Right lobe of liver (tissue), 6 donors: ENCODE data around the gene MLX. TPM values are rescaled to one million over a fixed set of nuclear protein-coding genes. Genes with fewer than 3 reads are reported as not detected.

Source experiments
- ATAC-seq, 4 donors: fragments of 200-7000 bp; cut with Tn5 transposase; one replicate each; pipeline ENCODE4 v1.9.1; 2020; ENCODE audit warnings: mild to moderate bottlenecking in 4 of 4, moderate library complexity in 4 of 4
- DNase-seq, 3 donors: peaks; one replicate each; pipeline ENCODE4 v3.0.0-alpha.2; 2020
- H3K27ac ChIP-seq, 3 donors: fragments of 200-600 bp; one replicate each; pipeline ENCODE4 v1.8.0; 2022
- H3K27me3 ChIP-seq, 2 donors: fragments of 200-600 bp; one replicate each; pipeline ENCODE4 v1.8.0; 2022
- H3K36me3 ChIP-seq, 4 donors: fragments of 200-600 bp; sonication (generic) in 1 of 4; one replicate each; pipeline versions ENCODE4 v1.5.1 to v1.8.0; 2017 to 2022; ENCODE audit warnings: control low read depth in 1 of 4
- H3K4me1 ChIP-seq, 4 donors: fragments of 200-600 bp; sonication (generic) in 1 of 4; one replicate each; pipeline versions ENCODE4 v1.5.1 to v1.8.0; 2017 to 2022; ENCODE audit warnings: control low read depth in 1 of 4
- H3K4me3 ChIP-seq, 3 donors: fragments of 200-600 bp; one replicate each; pipeline ENCODE4 v1.8.0; 2022
- H3K9me3 ChIP-seq, 4 donors: fragments of 200-600 bp; sonication (generic) in 1 of 4; one replicate each; pipeline versions ENCODE4 v1.5.1 to v1.8.0; 2017 to 2022; ENCODE audit warnings: control low read depth in 1 of 4
- POLR2A ChIP-seq: fragments of 450-650 bp; IDR thresholded peaks from one replicate; pipeline ENCODE4 v1.6.1; 2017; ENCODE audit warnings: antibody characterized with exemption, mild to moderate bottlenecking
- WGBS: methylation state at CpG from one replicate; pipeline ENCODE4 v1.1.6; 2018; ENCODE audit warnings: low coverage, low lambda C conversion rate; ENCODE audit not compliant: insufficient coverage; ENCODE audit errors: missing lambda C conversion rate; 5-methylcytosine and 5-hydroxymethylcytosine counted together
- intact Hi-C, 2 donors: fragments of 100-400 bp; cut with DNase I; formaldehyde crosslinking; loops; one replicate each; pipeline versions ENCODE4 v1.11.2 to v1.14.1; 2022
- total RNA-seq, 6 experiments: library from RNA; depleted of rRNA in 2 of 6; stranded (reverse); fragments of >200 nt in 2 of 6; fragmentation: NEBNext Ultra II Directional in 3 of 6; extraction: Animal tissue kit (Norgen Biotek cat#: 25700) in 3 of 6; gene quantifications; one replicate each; pipeline versions ENCODE4 v1.1.0 to v1.2.4, GENCODE V29; 2016 to 2023
- TF ChIP-seq, protein P1 (sequence below), 4 donors: fragments of 200-600 bp in 3 of 4; fragments of 450-650 bp in 1 of 4; IDR thresholded peaks; one replicate each; pipeline versions ENCODE4 v1.5.1 to v1.8.0; 2016 to 2022; ENCODE audit warnings: antibody characterized with exemption in 4 of 4, mild to moderate bottlenecking in 2 of 4
- donor health status: DM: no; HTN: yes; CAD: no.
- donor health status: DM: no; HTN: no; CAD: no.
- donor health status: DM: no; HTN: no; CAD: no.
- donor health status: DM: no; HTN: yes; CAD: no.
- donor health status: DM: no; HTN: yes; CAD: no.

MLX gene
- total RNA-seq, 6 experiments from 2014 or later, result 34.5 to 46.2 (median 35.2) TPM

DNA sequence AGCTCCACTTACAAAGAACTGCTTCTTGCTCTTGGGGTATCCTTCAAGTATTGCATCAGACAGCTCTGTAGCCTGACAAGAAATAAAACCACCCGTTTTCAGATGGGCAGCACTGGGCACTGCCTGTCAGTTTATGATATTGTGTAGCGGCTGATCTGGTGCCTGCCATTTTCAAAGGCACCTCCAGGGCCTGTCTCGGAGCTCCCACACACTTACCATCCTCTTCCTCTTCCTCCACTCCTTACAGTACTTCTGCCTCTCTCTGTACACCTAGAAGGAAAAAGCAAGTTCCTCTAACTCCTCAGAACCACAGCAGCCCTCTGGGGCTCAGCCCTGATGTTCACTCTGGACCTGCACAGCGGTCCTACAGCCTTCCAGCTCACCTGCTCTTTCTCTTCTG, 6.2 kb downstream of the MLX start:
- TF ChIP-seq POLR2A, result no peak
- TF ChIP-seq, protein P1, sequence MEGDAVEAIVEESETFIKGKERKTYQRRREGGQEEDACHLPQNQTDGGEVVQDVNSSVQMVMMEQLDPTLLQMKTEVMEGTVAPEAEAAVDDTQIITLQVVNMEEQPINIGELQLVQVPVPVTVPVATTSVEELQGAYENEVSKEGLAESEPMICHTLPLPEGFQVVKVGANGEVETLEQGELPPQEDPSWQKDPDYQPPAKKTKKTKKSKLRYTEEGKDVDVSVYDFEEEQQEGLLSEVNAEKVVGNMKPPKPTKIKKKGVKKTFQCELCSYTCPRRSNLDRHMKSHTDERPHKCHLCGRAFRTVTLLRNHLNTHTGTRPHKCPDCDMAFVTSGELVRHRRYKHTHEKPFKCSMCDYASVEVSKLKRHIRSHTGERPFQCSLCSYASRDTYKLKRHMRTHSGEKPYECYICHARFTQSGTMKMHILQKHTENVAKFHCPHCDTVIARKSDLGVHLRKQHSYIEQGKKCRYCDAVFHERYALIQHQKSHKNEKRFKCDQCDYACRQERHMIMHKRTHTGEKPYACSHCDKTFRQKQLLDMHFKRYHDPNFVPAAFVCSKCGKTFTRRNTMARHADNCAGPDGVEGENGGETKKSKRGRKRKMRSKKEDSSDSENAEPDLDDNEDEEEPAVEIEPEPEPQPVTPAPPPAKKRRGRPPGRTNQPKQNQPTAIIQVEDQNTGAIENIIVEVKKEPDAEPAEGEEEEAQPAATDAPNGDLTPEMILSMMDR (IDR thresholded peaks at IDR 0.05), result no peak
- no peak overlapping the region for H3K4me3 ChIP-seq
- no peaks in the 10 kb centered on the region for H3K27me3 ChIP-seq
- 63% methylated on average over 3 of the region's 4 CpGs for WGBS
- ATAC-seq, result no peak
- no peak overlapping the region for H3K27ac ChIP-seq
- H3K36me3 ChIP-seq, result peaks cover 11 to 57% (median 28%) of the 10 kb centered on the region in 4 donors
- H3K4me1 ChIP-seq, result peaks cover 0 to 36% (median 10%) of the 10 kb centered on the region in 4 donors
- DNase-seq, result no peak
- H3K9me3 ChIP-seq, result no peaks in the 10 kb centered on the region
- intact Hi-C loops, result no loop called here

DNA sequence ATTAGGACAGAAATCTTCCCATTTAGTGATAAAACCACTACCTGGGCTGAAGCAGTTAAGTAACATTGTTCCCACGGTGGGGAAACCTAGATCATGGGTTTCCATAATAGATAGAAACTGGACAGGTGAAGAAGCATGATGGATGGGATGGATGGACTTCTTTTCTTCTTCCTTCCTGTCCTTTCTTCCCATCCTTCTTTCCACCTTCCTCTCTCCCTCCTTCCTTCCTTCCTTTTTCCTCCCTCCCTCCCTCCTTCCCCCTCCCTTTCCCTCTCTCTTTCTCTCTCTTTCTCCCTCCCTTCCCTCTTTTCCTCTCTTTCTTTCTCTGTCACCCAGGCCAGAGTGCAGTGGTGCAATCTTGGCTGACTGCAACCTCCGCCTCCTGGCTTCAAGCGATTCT, 7.6 kb downstream of the MLX start:
- intact Hi-C loops, result no loop called here
- Histone ChIP-seq H3K4me1 (peaks cover 0 to 34% (median 12%) of the 10 kb centered on the region in 4 donors), H3K36me3 (peaks cover 11 to 46% (median 22%) of the 10 kb centered on the region in 4 donors), H3K9me3 (no peaks in the 10 kb centered on the region), H3K27me3 (no peaks in the 10 kb centered on the region), H3K4me3 (no peak overlapping the region), H3K27ac (no peak overlapping the region)
- WGBS, result 80% methylated on average over 3 of the region's 3 CpGs
- DNase-seq (no peak), ATAC-seq (no peak)
- no peak for TF ChIP-seq POLR2A
- TF ChIP-seq, protein P1 (IDR thresholded peaks at IDR 0.05), result no peak

DNA sequence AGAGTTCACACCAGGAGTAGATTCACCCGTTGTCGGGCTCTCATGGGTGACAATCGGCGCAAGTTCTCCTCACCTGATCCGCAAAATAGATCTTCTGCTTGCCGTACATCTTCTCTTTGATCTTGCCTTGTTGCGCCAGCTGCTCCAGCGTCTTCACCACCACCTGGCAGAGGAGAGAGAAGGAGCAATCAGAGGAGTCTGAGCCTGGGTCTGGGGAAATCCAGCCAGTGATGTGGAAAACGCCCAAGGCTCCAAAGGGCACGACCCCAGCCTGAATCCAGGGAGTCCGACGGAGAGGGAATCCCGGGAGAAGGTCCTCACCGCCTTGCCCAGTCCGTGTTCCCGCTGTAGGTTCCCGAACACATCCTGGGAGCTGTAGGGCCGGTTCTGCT, 10.2 kb downstream of the MLX start:
- peak overlapping the region; percentile 67 to 90 (median 80) for H3K4me3 ChIP-seq
- H3K4me1 ChIP-seq, result peaks cover 0 to 17% (median 8%) of the 10 kb centered on the region in 4 donors
- no peak for DNase-seq
- H3K36me3 ChIP-seq, result peaks cover 11 to 38% (median 22%) of the 10 kb centered on the region in 4 donors
- no peak overlapping the region for H3K27ac ChIP-seq
- intact Hi-C loops, result no loop called here
- 23% methylated on average over 6 of the region's 18 CpGs for WGBS
- peak in 1 of 4 donors; percentile 4 for ATAC-seq
- H3K9me3 ChIP-seq, result no peaks in the 10 kb centered on the region
- H3K27me3 ChIP-seq, result no peaks in the 10 kb centered on the region
- no peak for TF ChIP-seq POLR2A
- TF ChIP-seq, protein P1 (IDR thresholded peaks at IDR 0.05), result no peak

DNA sequence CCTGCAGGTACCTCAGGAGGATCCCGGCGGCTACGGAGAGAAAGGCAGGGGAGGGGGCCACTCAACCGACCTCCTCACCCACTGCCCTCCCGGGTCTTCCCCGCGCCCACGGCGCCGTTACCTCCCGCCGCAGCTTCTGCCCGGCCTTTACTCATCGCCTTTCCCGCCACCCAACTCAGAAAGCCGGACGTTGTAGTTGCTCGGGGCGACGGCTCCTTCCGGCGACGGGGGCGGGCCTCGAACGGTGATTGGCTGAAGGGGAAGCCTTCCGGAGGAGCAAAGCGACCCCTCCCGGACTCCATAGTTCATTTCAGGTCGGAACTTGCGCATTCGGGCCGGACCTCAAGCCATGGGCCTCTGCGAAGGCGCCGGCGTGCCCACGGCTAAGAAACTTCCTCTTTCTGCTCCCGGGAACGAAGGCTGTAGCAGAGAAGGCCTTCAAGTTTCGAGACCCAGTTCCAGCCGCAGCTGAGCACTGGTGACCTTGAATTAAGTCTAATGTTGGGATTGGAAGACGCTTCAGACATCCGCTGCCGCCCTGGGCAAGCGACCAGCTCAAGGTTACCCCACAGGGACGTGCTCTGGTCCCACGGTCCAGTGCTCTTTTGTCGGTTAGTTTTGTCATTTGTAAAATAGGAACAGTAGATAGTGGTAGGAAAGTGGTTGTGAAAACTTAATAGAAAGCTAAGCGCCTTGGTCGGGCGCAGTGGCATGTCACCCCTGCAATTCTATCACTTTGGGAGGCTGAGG, 10.8 kb downstream of the MLX start, which contains the start of gene PSMC3IP:
Gene PSMC3IP, minus strand, starts transcription at position 198 of the 750 bp plus-strand sequence. Its CDS starts 43 bp downstream, at position 155.
- ATAC-seq, result peak; percentile 93 to 97 (median 94)
- intact Hi-C loops, result no loop called here
- Histone ChIP-seq H3K4me1 (peaks cover 0 to 15% (median 6%) of the 10 kb centered on the region in 4 donors), H3K4me3 (peak within 1 kb of the TSS; percentile 67 to 90 (median 80)), H3K27ac (peak within 1 kb of the TSS; percentile 37 to 85 (median 81)), H3K9me3 (no peaks in the 10 kb centered on the region), H3K27me3 (no peaks in the 10 kb centered on the region), H3K36me3 (peaks cover 9 to 38% (median 20%) of the 10 kb centered on the region in 4 donors)
- peak; percentile 64 for TF ChIP-seq POLR2A
- TF ChIP-seq, protein P1 (IDR thresholded peaks at IDR 0.05), result peak; percentile 7 to 40 (median 20)
- 0% methylated on average over 18 of the region's 52 CpGs for WGBS
- DNase-seq, result peak; percentile 96 to 97 (median 97)
